PFSK-1 (cell line): ENCODE results near the gene UBASH3A.

ENCODE experiments used
- FOXP2 ChIP-seq: optimal IDR thresholded peaks from 2 replicates; pipeline ENCODE3; 2011; ENCODE audit warnings: borderline replicate concordance, control low read depth, inconsistent platforms; ENCODE audit not compliant: insufficient read depth; ENCODE audit errors: extremely low read length, extremely low read depth
- POLR2AphosphoS5 ChIP-seq: IDR thresholded peaks from 2 replicates; pipeline ENCODE4 v1.6.1; 2012; ENCODE audit warnings: low read depth, mild to moderate bottlenecking, control low read depth, low read length, moderate library complexity
- SIN3A ChIP-seq: IDR thresholded peaks from 2 replicates; pipeline ENCODE4 v1.6.1; 2012; ENCODE audit warnings: mild to moderate bottlenecking, low read length, moderate library complexity, borderline replicate concordance; ENCODE audit not compliant: insufficient read depth
- TAF1 ChIP-seq: IDR thresholded peaks from 2 replicates; pipeline ENCODE4 v1.6.1; 2012; ENCODE audit warnings: low read length, control low read depth, borderline replicate concordance; ENCODE audit not compliant: insufficient read depth
- TF ChIP-seq, protein P1 (sequence below), 2 experiments: IDR thresholded peaks; 2 replicates each; pipeline versions ENCODE4 v1.6.1 to v1.8.0; 2011 to 2012; ENCODE audit warnings: low read depth in 2 of 2, low read length in 2 of 2, control low read depth in 1 of 2, inconsistent platforms in 1 of 2, mild to moderate bottlenecking in 1 of 2, moderate library complexity in 1 of 2; ENCODE audit not compliant: insufficient read depth in 1 of 2

The UBASH3A gene

DNA sequence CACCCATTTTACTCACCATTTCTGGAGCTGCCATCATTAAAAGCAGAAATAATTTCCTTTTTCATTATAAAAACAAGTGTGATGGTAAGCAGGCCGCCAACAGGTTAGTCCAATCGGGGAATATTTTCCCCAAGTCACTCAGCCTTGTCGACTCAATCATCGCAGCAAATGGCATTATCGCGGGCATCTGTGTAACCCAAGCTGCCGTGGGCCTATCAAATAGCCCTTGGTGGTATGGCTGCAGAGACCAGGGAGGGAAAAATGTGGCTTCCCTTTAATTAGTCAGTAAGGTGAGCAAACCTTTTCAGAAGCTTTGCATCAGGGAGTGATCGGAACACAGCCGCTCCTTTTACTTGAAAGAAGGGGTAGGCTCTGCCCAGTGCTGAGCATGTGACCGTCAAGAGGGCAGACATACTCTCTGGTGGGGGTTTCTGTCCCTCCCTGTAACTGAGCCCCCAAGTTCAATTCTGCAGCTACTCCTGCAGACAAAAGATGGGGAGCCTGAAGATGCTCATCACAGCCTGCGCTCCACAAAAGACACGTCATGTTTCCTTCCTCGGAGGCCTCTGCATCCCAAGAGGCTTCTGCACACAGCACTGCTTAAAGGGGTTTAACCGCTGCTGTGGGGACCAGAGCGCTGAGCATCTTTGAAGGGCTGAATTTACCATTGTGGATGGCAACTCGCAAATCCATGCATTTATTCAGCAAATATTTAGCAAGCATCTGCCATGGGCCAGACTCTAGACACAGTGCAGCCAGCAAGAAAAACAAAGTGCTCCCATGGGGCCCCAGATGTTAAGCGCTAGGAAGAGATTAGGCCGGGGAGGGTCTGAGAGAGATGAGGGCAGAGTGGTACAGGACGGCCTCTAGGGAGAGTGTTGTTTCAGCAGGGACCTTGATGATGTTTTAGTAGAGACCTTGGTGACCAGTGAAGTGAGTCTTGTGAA is 6.6 kb upstream of the UBASH3A start:
- TF ChIP-seq TAF1, result no peak
- TF ChIP-seq POLR2AphosphoS5, result no peak
- no peak for TF ChIP-seq SIN3A
- no peak for TF ChIP-seq FOXP2
- TF ChIP-seq, protein P1, sequence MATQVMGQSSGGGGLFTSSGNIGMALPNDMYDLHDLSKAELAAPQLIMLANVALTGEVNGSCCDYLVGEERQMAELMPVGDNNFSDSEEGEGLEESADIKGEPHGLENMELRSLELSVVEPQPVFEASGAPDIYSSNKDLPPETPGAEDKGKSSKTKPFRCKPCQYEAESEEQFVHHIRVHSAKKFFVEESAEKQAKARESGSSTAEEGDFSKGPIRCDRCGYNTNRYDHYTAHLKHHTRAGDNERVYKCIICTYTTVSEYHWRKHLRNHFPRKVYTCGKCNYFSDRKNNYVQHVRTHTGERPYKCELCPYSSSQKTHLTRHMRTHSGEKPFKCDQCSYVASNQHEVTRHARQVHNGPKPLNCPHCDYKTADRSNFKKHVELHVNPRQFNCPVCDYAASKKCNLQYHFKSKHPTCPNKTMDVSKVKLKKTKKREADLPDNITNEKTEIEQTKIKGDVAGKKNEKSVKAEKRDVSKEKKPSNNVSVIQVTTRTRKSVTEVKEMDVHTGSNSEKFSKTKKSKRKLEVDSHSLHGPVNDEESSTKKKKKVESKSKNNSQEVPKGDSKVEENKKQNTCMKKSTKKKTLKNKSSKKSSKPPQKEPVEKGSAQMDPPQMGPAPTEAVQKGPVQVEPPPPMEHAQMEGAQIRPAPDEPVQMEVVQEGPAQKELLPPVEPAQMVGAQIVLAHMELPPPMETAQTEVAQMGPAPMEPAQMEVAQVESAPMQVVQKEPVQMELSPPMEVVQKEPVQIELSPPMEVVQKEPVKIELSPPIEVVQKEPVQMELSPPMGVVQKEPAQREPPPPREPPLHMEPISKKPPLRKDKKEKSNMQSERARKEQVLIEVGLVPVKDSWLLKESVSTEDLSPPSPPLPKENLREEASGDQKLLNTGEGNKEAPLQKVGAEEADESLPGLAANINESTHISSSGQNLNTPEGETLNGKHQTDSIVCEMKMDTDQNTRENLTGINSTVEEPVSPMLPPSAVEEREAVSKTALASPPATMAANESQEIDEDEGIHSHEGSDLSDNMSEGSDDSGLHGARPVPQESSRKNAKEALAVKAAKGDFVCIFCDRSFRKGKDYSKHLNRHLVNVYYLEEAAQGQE (IDR thresholded peaks at IDR 0.05; ENCODE audit: insufficient read depth in 1 of 2, low read depth in 2 of 2, low read length in 2 of 2), result no peak

DNA sequence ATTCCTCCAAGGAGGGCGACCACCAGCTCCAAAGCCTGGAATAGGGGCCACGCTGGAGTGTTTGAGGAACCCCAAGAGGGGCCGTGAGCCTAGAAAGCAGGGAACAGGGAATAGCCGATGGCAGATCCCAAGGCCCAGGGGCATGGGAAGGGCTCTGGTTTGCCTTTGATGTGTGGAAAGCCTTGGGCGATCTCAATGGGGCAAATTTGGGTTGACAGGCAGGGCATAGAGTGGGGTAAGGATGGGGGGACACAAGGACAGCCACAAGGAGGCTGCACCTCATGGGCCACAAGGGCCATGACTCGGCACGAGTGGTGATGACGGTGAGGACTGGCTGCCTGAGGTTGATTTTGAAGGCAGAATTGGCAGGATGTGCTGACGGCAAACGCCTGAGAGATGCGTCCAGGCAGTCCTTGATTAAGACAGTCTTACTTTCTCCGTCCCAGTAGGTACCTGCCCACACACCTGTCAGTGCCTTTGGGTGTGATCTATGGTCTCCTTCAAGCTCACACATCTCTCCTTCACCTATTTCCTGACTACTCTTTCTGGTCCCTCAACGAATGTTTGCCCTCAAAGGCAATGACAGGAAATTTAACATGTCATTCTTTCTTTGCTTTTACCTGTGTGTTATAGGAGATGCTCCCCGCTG is 5.8 kb upstream of the UBASH3A start:
- TF ChIP-seq, protein P1 (IDR thresholded peaks at IDR 0.05; ENCODE audit: insufficient read depth in 1 of 2, low read depth in 2 of 2, low read length in 2 of 2), result no peak
- TF ChIP-seq FOXP2 (no peak), POLR2AphosphoS5 (no peak), SIN3A (no peak), TAF1 (no peak)

DNA sequence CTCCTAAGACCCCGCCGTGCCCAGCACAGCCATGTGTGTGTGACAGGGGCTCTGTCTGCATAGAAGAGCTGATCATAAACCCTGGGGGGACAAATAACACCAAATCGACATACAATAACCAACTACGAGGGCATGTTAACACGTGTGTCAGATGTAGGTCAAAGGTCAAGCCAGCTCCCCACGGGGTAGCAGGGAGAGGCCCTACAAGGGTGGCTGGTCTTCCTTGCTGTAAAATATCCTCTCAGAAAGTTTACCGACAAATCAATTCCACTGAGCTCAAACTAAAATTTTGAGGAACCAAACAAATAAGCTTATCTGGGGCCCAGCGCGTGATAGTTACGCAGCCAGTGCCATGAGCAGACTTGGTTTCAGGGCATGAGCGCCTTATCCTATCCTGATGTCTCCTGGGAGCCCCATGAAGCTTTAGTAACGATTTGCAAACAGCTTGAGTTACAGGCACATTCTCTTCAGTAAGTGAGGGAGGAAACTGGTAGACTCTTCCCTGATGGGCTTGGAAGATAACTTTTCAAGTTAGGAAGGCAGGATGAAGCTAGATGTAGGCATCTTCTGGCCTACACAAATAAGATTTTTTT is 5.2 kb upstream of the UBASH3A start:
- TF ChIP-seq TAF1 (no peak), POLR2AphosphoS5 (no peak), FOXP2 (no peak), SIN3A (no peak)
- TF ChIP-seq, protein P1 (IDR thresholded peaks at IDR 0.05; ENCODE audit: insufficient read depth in 1 of 2, low read depth in 2 of 2, low read length in 2 of 2), result no peak

DNA sequence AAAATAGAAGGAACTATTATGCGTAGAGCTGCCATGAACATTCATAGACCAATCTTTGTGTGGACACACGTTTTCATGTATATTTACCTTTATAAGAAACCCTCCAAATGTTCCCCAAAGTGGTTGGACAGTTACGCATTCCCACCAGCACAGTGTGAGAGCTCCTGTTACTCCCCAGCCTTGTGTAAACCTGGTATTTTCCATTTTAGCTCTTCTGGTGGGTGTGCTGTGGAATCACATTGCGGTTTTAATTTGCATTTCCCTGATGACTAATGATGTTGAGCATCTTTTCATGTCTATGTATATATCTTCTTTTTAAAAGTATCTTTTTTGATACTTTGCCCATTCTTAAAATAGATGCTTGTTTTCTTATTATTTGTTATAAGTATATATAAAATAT is 3.2 kb upstream of the UBASH3A start:
- TF ChIP-seq, protein P1 (IDR thresholded peaks at IDR 0.05; ENCODE audit: insufficient read depth in 1 of 2, low read depth in 2 of 2, low read length in 2 of 2), result no peak
- TF ChIP-seq POLR2AphosphoS5 (no peak), SIN3A (no peak), TAF1 (no peak), FOXP2 (no peak)
